Measurements from ENCODE around the gene TMEM87B.
A peak's percentile ranks its signal among the peaks of the same experiment; 100 is the strongest.

The TMEM87B gene

DNA sequence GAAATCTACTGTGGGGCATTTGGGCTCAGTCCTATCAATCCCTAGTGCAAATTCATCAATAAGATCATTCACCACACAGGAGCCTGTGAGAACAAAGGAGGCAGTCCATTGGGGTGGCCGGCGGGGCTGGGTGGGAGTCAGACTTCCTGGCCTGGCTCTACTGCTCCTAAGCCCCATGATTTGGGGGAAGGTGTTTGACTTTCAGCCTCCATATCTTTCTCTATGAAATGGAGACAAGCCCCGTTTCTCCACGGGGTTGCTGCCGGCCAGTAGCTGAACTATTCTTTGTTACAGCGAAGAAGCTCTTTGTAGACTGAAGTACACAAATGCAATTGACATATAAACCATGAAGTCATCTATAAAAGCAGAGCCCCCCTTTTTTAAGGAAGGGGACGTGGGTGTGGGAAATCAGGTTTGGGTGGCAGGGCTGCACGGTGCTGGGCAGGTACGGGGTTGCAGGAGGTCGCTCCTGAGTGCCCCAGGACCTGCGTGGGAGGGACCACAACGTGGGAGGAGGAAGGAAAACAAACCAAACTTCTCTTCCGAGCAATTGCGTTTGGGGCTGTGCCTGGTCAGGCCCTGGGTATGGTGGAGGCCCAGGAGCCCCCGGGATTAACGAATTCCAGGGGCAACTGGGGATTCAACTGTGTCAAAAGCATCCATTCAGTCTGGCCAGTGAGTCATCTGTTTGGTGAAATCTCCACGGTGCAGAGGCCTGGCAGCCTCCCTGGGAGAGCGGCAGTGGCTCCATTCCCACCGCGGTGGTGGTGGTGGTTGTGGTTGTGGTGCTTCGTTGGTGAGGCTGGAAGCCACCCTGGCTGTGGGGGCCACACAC lies 101.3 kb downstream of the TMEM87B start:
- no peaks in the 10 kb centered on the region for H3F3A ChIP-seq (ENCODE audit: insufficient read depth, low read length)
- peak overlapping the region; percentile 49 for H3K4me2 ChIP-seq (ENCODE audit: low read length)
- peak overlapping the region; percentile 77 for H3K27ac ChIP-seq (ENCODE audit: low read depth, low read length, poor library complexity, severe bottlenecking)
- TF ChIP-seq, protein P1, sequence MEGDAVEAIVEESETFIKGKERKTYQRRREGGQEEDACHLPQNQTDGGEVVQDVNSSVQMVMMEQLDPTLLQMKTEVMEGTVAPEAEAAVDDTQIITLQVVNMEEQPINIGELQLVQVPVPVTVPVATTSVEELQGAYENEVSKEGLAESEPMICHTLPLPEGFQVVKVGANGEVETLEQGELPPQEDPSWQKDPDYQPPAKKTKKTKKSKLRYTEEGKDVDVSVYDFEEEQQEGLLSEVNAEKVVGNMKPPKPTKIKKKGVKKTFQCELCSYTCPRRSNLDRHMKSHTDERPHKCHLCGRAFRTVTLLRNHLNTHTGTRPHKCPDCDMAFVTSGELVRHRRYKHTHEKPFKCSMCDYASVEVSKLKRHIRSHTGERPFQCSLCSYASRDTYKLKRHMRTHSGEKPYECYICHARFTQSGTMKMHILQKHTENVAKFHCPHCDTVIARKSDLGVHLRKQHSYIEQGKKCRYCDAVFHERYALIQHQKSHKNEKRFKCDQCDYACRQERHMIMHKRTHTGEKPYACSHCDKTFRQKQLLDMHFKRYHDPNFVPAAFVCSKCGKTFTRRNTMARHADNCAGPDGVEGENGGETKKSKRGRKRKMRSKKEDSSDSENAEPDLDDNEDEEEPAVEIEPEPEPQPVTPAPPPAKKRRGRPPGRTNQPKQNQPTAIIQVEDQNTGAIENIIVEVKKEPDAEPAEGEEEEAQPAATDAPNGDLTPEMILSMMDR (IDR thresholded peaks at IDR 0.05; ENCODE audit: low read length), result no peak
- TF ChIP-seq EZH2 (IDR thresholded peaks at IDR 0.05; ENCODE audit: borderline replicate concordance, low read length), result no peak
- H3K27me3 ChIP-seq (ENCODE audit: insufficient read depth, low read length), result no peaks in the 10 kb centered on the region
- H3K4me1 ChIP-seq (ENCODE audit: insufficient read depth, low read length, severe bottlenecking), result peaks cover 35% of the 10 kb centered on the region
- peak overlapping the region; percentile 31 for H3K4me3 ChIP-seq (ENCODE audit: low read depth, low read length, poor library complexity, severe bottlenecking)
- H3K9me3 ChIP-seq (ENCODE audit: low read length), result no peaks in the 10 kb centered on the region
- H3K9ac ChIP-seq (ENCODE audit: low read length), result peak overlapping the region; percentile 36; the same call in 1 of the 2 replicates
- H4K20me1 ChIP-seq (ENCODE audit: insufficient read depth, low read length), result no peaks in the 10 kb centered on the region
- H3K9me2 ChIP-seq (ENCODE audit: low read depth, low read length), result no peaks in the 10 kb centered on the region
- H3K36me3 ChIP-seq (ENCODE audit: insufficient read depth, low read length), result no peaks in the 10 kb centered on the region
- peak overlapping the region; percentile 36 for H2AFZ ChIP-seq (ENCODE audit: low read length)
- H3K79me2 ChIP-seq (ENCODE audit: insufficient read depth, low read length), result no peaks in the 10 kb centered on the region

DNA sequence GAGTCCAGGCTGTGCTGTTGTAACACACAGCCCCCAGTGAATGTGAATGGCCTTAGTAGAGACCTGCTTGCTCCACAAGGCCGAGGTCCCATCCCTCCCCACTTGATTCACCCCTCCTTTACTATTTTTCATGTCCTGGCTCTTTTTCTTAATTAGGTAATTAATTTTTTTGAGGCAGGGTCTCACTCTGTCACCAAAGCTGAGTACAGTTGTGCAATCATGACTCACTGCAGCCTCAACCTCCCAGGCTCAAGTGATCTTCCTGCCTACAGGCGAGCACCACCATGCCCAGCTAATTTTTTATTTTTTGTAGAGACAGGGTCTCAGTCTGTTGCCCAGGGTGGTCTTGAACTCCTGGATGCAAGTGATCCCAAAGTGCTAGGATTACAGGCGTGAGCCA lies 102.4 kb downstream of the TMEM87B start:
- TF ChIP-seq, protein P1 (IDR thresholded peaks at IDR 0.05; ENCODE audit: low read length), result no peak
- TF ChIP-seq EZH2 (IDR thresholded peaks at IDR 0.05; ENCODE audit: borderline replicate concordance, low read length), result no peak
- Histone ChIP-seq H3K4me3 (ENCODE audit: low read depth, low read length, poor library complexity, severe bottlenecking) (no peak overlapping the region), H3F3A (ENCODE audit: insufficient read depth, low read length) (no peaks in the 10 kb centered on the region), H3K79me2 (ENCODE audit: insufficient read depth, low read length) (no peaks in the 10 kb centered on the region), H3K27me3 (ENCODE audit: insufficient read depth, low read length) (no peaks in the 10 kb centered on the region), H3K36me3 (ENCODE audit: insufficient read depth, low read length) (no peaks in the 10 kb centered on the region), H3K9me3 (ENCODE audit: low read length) (no peaks in the 10 kb centered on the region), H3K9ac (ENCODE audit: low read length) (no peak overlapping the region), H2AFZ (ENCODE audit: low read length) (no peak overlapping the region), H4K20me1 (ENCODE audit: insufficient read depth, low read length) (no peaks in the 10 kb centered on the region), H3K27ac (ENCODE audit: low read depth, low read length, poor library complexity, severe bottlenecking) (no peak overlapping the region), H3K9me2 (ENCODE audit: low read depth, low read length) (no peaks in the 10 kb centered on the region), H3K4me1 (ENCODE audit: insufficient read depth, low read length, severe bottlenecking) (peaks cover 35% of the 10 kb centered on the region), H3K4me2 (ENCODE audit: low read length) (no peak overlapping the region)

DNA sequence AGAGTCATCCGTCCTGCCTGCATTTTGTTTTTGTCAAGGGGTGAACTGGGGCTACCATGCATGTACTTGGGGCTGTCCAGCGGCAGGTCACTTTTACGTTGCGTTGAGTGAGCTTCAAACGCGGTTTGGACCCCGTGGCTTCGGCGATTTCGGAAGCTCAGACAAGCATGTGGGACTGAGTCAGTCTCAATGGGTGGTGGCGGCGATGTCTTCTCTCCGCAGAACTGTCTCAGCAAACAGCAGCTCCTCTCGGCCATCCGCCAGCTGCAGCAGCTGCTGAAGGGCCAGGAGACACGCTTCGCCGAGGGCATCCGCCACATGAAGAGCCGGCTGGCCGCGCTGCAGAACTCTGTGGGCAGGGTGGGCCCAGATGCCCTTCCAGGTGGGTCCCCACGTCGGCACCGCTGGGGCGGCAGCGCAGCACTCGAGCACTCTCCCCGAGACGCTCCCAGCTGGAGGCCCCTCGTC lies 104.4 kb downstream of the TMEM87B start:
- peak overlapping the region; percentile 30 for H3K4me2 ChIP-seq (ENCODE audit: low read length)
- H3K36me3 ChIP-seq (ENCODE audit: insufficient read depth, low read length), result no peaks in the 10 kb centered on the region
- no peaks in the 10 kb centered on the region for H3K79me2 ChIP-seq (ENCODE audit: insufficient read depth, low read length)
- no peaks in the 10 kb centered on the region for H3F3A ChIP-seq (ENCODE audit: insufficient read depth, low read length)
- H3K27ac ChIP-seq (ENCODE audit: low read depth, low read length, poor library complexity, severe bottlenecking), result peak overlapping the region; percentile 71
- H3K9me2 ChIP-seq (ENCODE audit: low read depth, low read length), result no peaks in the 10 kb centered on the region
- peak overlapping the region; percentile 1 for H3K4me3 ChIP-seq (ENCODE audit: low read depth, low read length, poor library complexity, severe bottlenecking)
- H2AFZ ChIP-seq (ENCODE audit: low read length), result no peak overlapping the region
- H3K4me1 ChIP-seq (ENCODE audit: insufficient read depth, low read length, severe bottlenecking), result peaks cover 35% of the 10 kb centered on the region
- H3K9me3 ChIP-seq (ENCODE audit: low read length), result no peaks in the 10 kb centered on the region
- TF ChIP-seq EZH2 (IDR thresholded peaks at IDR 0.05; ENCODE audit: borderline replicate concordance, low read length), result no peak
- TF ChIP-seq, protein P1 (IDR thresholded peaks at IDR 0.05; ENCODE audit: low read length), result no peak
- peak overlapping the region; percentile 8; the same call in 1 of the 2 replicates for H3K9ac ChIP-seq (ENCODE audit: low read length)
- H3K27me3 ChIP-seq (ENCODE audit: insufficient read depth, low read length), result no peaks in the 10 kb centered on the region
- no peaks in the 10 kb centered on the region for H4K20me1 ChIP-seq (ENCODE audit: insufficient read depth, low read length)
